ENCODE results near the gene ZFYVE27. TPM values are rescaled to one million over a fixed set of nuclear protein-coding genes. Genes with fewer than 3 reads are reported as not detected.
A peak's percentile ranks its signal among the peaks of the same experiment; 100 is the strongest.

ZFYVE27 gene
- total and polyA plus RNA-seq, 5 experiments from 2014 or later, result 29.1 to 64.4 (median 37.9) TPM

DNA sequence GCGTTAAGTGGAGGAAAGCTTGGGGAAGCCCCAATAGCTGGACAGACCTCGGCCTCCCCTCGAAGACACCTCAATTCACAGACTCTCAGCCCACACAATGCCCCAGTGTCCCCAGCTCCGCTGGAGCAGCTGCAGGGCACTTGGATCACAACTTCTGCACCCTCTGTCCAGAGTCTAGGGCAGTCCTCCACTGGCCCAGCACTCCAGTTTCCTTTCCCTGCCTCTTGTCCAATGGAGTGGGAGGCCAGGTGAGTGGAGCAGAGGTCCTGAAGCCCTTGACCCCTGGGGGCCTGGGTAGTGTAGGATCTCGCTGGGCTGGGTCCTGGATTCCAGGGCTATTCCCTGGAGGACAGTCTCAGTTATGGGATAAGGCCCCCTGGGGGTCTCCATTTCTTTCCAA lies 23.0 kb downstream of the ZFYVE27 start:
- Mint-ChIP-seq H3K4me1 (peaks cover 7 to 18% (median 10%) of the 10 kb centered on the region in 4 donors), H3K36me3 (peaks cover 0 to 56% (median 10%) of the 10 kb centered on the region in 3 donors), H3K4me3 (no peak overlapping the region), H3K27me3 (no peaks in the 10 kb centered on the region), H3K27ac (peak overlapping the region in 1 of 10 donors; percentile 74), H3K9me3 (no peaks in the 10 kb centered on the region)
- POLR2A ChIA-PET, result interaction anchor here (0.8 to 3.5 kb wide), 6 partner anchors 11 to 110 kb away, joined by 3 to 13 read pairs (median 4); partner anchors contain the start of gene GOLGA7B
- ATAC-seq (no peak), DNase-seq (no peak)

DNA sequence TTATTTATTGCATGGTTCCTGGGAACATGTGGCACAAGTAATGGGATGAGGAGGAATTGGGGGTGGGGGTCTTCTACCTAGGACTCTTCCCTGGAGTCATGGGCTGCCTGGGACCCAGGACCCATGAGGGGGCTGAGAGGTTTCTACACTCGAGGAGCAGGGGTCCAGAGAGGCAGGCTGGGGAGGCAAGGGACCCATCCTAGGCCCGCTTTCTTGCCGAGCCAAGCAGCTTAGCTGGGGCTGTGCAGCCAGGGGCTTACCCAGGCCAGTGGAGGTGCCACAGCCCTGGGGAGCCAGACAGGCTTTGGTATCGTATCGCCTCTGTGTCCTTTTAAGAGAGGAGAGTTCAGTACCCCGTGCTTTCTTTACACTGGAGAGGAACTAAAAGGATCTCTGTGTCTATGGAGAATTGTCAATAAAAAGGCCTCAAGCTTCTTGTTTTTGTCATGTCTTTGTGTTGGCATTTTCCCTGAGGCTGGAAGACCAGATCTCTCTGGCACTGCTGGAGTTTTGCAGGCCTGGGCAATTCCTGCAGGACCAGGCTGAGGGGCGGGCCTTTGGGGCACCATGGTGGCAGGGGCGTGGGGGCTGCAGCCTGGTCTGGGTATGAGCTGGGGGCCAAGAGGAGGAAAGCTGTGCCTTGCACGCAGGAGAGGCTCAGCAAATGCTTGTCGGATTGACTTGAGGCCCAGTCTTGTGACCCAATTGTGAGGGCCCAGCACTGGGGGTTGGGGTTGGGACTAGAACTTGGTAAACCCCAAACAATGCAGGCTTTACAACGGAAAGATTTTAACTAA lies 23.7 kb downstream of the ZFYVE27 start:
- Mint-ChIP-seq H3K27ac (peak overlapping the region in 3 of 10 donors; percentile 49 to 78 (median 66)), H3K36me3 (peaks cover 0 to 49% (median 6%) of the 10 kb centered on the region in 3 donors), H3K4me3 (no peak overlapping the region), H3K27me3 (no peaks in the 10 kb centered on the region), H3K9me3 (no peaks in the 10 kb centered on the region), H3K4me1 (peaks cover 7 to 18% (median 10%) of the 10 kb centered on the region in 4 donors)
- DNase-seq, result peak in 1 of 10 donors; percentile 55
- ATAC-seq, result no peak
- POLR2A ChIA-PET, result interaction anchor here (0.8 to 3.5 kb wide), 7 partner anchors 11 to 109 kb away, joined by 3 to 13 read pairs (median 3); partner anchors contain the start of gene GOLGA7B

DNA sequence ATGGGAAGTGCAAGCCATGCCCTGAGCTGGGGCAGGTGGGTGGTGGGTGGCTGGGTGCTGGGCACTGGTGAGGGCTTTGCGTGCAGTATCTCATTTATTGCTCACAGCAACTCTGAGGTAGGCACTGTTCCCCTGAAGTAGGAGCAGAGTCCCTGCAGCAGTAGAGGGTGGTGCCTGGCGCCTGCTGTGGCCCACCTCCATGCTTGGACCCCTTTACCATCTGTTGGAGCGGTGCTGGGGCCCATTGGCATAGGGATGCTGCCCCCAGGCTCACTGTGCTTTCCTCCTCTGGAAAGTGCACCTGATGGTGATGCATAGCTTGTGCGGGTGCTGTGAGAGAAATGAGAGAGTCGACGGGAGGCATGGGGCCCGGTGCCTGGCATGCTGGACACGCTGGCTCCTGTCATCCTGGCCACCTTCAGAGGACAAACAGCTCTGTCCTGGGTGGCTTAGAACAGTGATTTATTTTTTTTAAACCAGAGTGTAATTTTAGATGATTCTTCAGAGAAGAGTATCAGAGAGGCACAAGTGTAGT lies 24.5 kb downstream of the ZFYVE27 start:
- DNase-seq (no peak), ATAC-seq (no peak)
- peak overlapping the region in 6 of 10 donors; percentile 10 to 78 (median 62) for H3K27ac Mint-ChIP-seq
- H3K4me3 Mint-ChIP-seq, result no peak overlapping the region
- peaks cover 8 to 21% (median 10%) of the 10 kb centered on the region in 4 donors for H3K4me1 Mint-ChIP-seq
- no peaks in the 10 kb centered on the region for H3K9me3 Mint-ChIP-seq
- POLR2A ChIA-PET, result interaction anchor here (1.0 to 5.4 kb wide), 4 partner anchors 15 to 108 kb away, joined by 3 to 34 read pairs (median 8); no protein-coding TSS in a partner anchor
- H3K27me3 Mint-ChIP-seq, result no peaks in the 10 kb centered on the region
- peaks cover 0 to 41% (median 6%) of the 10 kb centered on the region in 3 donors for H3K36me3 Mint-ChIP-seq

DNA sequence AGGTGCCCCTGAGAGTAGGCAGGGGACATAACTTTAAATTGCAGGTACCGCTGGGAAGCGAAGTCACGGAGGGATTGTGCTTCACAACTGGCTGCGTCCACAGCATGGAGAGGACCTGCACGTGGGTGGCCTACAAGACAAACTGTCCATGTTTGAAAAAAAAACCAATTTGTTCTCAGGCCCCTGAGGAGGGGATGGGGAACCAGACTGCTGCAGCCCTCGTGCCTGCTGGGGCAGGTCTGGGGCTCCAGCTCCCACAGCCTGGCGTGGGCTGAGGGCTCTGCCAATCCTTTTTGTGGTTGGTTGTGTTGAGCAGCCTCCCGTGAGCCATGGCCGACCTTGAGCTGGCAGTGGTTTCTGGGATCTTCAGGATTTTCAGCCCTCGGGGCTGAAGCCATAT lies 25.1 kb downstream of the ZFYVE27 start:
- POLR2A ChIA-PET, result interaction anchor here (1.9 to 5.4 kb wide), 3 partner anchors 19 to 108 kb away, joined by 10 to 34 read pairs (median 13); no protein-coding TSS in a partner anchor
- ATAC-seq, result no peak
- H3K9me3 Mint-ChIP-seq, result no peaks in the 10 kb centered on the region

DNA sequence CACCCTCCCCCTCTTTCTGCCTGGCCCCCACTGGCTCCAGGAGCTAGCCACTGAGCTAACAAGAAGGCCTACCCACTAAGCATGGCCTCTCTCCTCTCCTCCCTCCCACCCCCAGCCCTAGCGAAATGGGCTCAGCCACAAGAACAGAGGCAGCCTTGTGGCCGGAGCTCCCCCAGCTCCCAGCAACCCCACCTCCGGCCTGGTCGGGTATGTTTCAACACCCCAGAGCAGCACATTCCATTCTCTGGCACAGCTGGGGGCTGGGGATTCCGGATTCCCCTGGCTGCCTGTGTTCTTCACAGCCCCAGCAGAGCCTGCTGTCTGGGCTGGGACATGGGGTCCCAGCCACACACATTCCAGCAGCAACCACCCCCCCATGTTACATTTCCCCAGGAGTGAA lies 25.9 kb downstream of the ZFYVE27 start:
- DNase-seq, result peak in 1 of 10 donors; percentile 40
- H3K27me3 Mint-ChIP-seq, result no peaks in the 10 kb centered on the region
- H3K4me1 Mint-ChIP-seq, result peaks cover 8 to 21% (median 15%) of the 10 kb centered on the region in 4 donors
- no peak overlapping the region for H3K4me3 Mint-ChIP-seq
- H3K36me3 Mint-ChIP-seq, result peaks cover 0 to 27% (median 10%) of the 10 kb centered on the region in 3 donors
- H3K9me3 Mint-ChIP-seq, result no peaks in the 10 kb centered on the region
- H3K27ac Mint-ChIP-seq, result peak overlapping the region in 1 of 10 donors; percentile 43
- ATAC-seq, result no peak
- POLR2A ChIA-PET, result interaction anchor here (0.7 to 5.4 kb wide), 4 partner anchors 9 to 106 kb away, joined by 3 to 34 read pairs (median 7); no protein-coding TSS in a partner anchor

More for the DNA sequence above, 25.1 kb downstream of the ZFYVE27 start:
- H3K4me1 Mint-ChIP-seq, result peaks cover 8 to 21% (median 10%) of the 10 kb centered on the region in 4 donors
- peaks cover 0 to 35% (median 6%) of the 10 kb centered on the region in 3 donors for H3K36me3 Mint-ChIP-seq
- H3K27me3 Mint-ChIP-seq, result no peaks in the 10 kb centered on the region
- no peak overlapping the region for H3K4me3 Mint-ChIP-seq
- no peak for DNase-seq
- H3K27ac Mint-ChIP-seq, result peak overlapping the region in 6 of 10 donors; percentile 10 to 75 (median 62)

DNA sequence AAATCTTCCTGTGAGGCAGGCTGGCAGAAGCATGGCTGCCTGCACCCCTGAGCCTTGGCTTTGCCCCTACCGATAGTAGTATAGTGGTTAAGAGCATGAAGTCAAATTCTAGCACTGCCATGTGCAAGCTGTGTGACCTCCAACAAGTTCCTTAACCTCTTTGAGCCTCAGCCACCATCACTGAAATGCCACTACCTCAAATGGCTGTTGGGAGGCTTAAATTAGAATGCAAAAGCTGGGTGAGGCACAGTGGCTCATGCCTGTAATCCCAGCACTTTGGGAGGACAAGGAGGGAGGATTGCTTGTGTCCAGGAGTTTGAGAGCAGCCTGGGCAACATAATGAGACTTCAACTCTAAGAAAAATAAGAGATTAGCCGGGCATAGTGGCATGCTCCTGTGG lies 26.5 kb downstream of the ZFYVE27 start:
- peak overlapping the region in 1 of 10 donors; percentile 5 for H3K27ac Mint-ChIP-seq
- H3K27me3 Mint-ChIP-seq, result no peaks in the 10 kb centered on the region
- H3K4me1 Mint-ChIP-seq, result peaks cover 8 to 26% (median 20%) of the 10 kb centered on the region in 4 donors
- no peaks in the 10 kb centered on the region for H3K9me3 Mint-ChIP-seq
- H3K36me3 Mint-ChIP-seq, result peaks cover 0 to 22% (median 13%) of the 10 kb centered on the region in 3 donors
- H3K4me3 Mint-ChIP-seq, result no peak overlapping the region
- DNase-seq, result no peak
- ATAC-seq, result no peak
- POLR2A ChIA-PET, result interaction anchor here (1.2 to 5.4 kb wide), 3 partner anchors 9 to 106 kb away, joined by 3 to 34 read pairs (median 10); no protein-coding TSS in a partner anchor

DNA sequence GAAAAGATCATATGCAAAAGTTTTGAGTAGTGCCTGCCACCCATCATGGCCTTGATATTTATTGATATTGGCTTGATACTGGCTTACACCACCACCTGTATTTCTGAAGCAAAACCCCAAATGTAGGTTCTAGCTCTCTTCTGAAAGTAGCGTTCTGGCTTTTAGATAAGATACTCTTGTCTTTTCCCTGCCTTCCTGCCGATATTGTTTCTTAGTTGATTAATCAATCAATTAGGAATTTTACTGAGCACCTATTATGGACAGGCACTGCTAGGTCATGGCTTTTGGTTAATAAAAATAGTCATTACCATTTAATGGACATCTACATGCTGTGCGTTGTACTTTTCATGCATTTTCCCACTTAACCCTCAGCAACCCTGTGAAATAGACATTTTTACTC lies 27.0 kb downstream of the ZFYVE27 start:
- no peaks in the 10 kb centered on the region for H3K27me3 Mint-ChIP-seq
- H3K4me3 Mint-ChIP-seq, result no peak overlapping the region
- POLR2A ChIA-PET, result interaction anchor here (1.2 to 5.4 kb wide), 3 partner anchors 9 to 105 kb away, joined by 3 to 34 read pairs (median 10); no protein-coding TSS in a partner anchor
- ATAC-seq (no peak), DNase-seq (no peak)
- H3K36me3 Mint-ChIP-seq, result peaks cover 0 to 20% (median 13%) of the 10 kb centered on the region in 3 donors
- peak overlapping the region in 2 of 10 donors; percentile 15 to 55 for H3K27ac Mint-ChIP-seq
- H3K9me3 Mint-ChIP-seq, result no peaks in the 10 kb centered on the region
- H3K4me1 Mint-ChIP-seq, result peaks cover 8 to 27% (median 21%) of the 10 kb centered on the region in 4 donors

DNA sequence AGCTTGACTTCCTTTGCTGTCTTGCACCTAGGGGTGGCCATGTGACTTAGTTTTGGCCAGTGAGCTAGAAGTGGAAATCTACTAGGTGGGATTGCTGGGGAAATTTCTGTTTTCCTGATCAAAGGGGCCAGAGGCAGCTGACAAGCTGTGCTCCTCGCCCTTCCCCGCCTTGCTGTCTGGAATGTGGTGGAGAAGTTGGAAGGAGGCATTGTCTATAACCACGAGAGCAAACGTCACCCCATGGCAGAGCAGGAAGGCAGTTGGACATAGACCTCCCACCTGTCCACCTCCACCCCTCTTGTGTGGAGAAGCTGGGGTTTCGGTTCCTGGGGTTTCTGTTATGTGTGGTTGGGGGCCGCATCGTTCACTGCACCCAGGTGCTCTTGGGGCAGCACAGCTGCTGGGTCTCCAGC lies 27.6 kb downstream of the ZFYVE27 start:
- Mint-ChIP-seq H3K4me3 (no peak overlapping the region), H3K4me1 (peaks cover 8 to 28% (median 21%) of the 10 kb centered on the region in 4 donors), H3K27me3 (peaks cover 0 to 3% (median 0%) of the 10 kb centered on the region in 5 donors), H3K27ac (peak overlapping the region in 3 of 10 donors; percentile 25 to 66 (median 63)), H3K9me3 (no peaks in the 10 kb centered on the region), H3K36me3 (peaks cover 0 to 15% (median 13%) of the 10 kb centered on the region in 3 donors)
- POLR2A ChIA-PET, result interaction anchor here (1.8 to 5.4 kb wide), 2 partner anchors 16 to 28 kb away, joined by 5 to 34 read pairs; partner anchors contain the start of gene ZFYVE27
- ATAC-seq (no peak), DNase-seq (peak in 1 of 10 donors; percentile 41)

DNA sequence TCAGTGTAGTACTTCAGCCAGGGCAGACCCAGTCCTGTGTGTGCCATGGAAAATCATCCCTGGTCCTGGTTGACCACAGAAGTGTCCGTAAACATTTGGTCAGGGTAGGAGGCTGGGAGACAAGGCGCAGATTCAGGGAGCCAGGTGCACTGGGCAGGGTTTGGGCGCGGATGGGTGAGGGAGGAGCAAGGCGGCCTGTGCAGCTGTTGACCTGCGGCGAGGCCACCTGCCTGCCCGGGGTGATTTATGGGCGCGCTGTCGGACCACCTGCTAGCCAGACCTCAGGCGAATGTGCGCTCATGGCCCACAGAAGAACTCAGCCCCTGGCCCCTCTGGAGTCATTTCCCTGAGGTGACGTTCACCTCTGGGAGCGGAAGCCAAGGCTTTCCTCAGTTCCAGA lies 28.3 kb downstream of the ZFYVE27 start:
- Mint-ChIP-seq H3K4me3 (no peak overlapping the region), H3K27ac (peak overlapping the region in 2 of 10 donors; percentile 57 to 63), H3K9me3 (no peaks in the 10 kb centered on the region), H3K36me3 (peaks cover 0 to 13% (median 12%) of the 10 kb centered on the region in 3 donors), H3K27me3 (peaks cover 0 to 8% (median 0%) of the 10 kb centered on the region in 5 donors), H3K4me1 (peaks cover 11 to 32% (median 24%) of the 10 kb centered on the region in 4 donors)
- ATAC-seq, result no peak
- peak in 1 of 10 donors; percentile 45 for DNase-seq
- POLR2A ChIA-PET, result interaction anchor here (0.8 to 5.4 kb wide), 4 partner anchors 16 to 29 kb away, joined by 3 to 34 read pairs (median 5); partner anchors contain the start of gene ZFYVE27

DNA sequence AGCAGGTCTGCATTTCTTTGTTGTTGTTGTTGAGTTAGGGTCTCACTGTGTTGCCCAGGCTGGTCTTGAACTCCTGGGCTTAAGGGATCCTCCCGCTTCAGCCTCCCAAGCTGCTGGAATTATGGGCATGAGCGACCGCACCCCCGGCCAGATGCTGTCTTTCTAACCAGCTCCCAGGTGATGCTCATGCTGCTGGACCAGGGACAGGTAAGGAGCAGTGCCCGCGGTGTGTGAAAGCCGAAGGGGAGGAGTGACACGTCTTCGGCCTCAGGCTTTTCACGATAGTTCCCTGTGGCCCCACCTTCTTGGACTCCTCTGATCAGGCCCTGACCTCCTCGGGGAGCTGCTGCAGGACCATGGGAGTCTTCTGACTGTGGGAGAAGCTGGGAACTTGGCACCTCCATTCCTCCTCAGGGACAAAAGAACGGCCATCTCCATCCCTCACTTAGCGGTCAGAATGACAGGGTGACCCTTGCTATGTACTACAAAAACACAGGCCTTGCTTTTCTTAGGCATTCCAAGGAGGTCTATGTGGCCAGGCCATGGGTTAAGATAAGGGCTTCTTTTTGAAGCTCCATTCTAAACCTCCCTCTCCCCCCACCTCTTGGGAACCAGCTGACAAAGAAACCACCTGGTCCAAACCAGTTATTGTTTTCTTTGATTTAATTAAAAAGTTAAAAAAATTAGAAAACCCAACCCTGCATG lies 29.3 kb downstream of the ZFYVE27 start:
- DNase-seq (peak in 1 of 10 donors; percentile 43), ATAC-seq (no peak)
- POLR2A ChIA-PET, result interaction anchor here (0.8 to 5.4 kb wide), 6 partner anchors 15 to 102 kb away, joined by 3 to 34 read pairs (median 5); partner anchors contain the start of genes GOLGA7B and ZFYVE27
- H3K27me3 Mint-ChIP-seq, result peaks cover 0 to 16% (median 6%) of the 10 kb centered on the region in 5 donors
- H3K4me3 Mint-ChIP-seq, result no peak overlapping the region
- peak overlapping the region in 3 of 10 donors; percentile 7 to 63 (median 40) for H3K27ac Mint-ChIP-seq
- H3K36me3 Mint-ChIP-seq, result peaks cover 0 to 13% (median 8%) of the 10 kb centered on the region in 3 donors
- no peaks in the 10 kb centered on the region for H3K9me3 Mint-ChIP-seq
- peaks cover 18 to 43% (median 30%) of the 10 kb centered on the region in 4 donors for H3K4me1 Mint-ChIP-seq

Measured in naive thymus-derived CD8-positive, alpha-beta T cell (primary cell).